Adipose tissue (tissue), 3 donors: ENCODE data around the gene CDK14. TPM values are rescaled to one million over a fixed set of nuclear protein-coding genes. Genes with fewer than 3 reads are reported as not detected.
"Not testable (repeated sequence)": the region's sequence is repeated elsewhere in the genome, so short reads cannot be mapped to it uniquely, and the experiment has no call there.

Source experiments
- H3K27ac ChIP-seq: one replicate; pipeline ENCODE4 v1.5.1; 2013; ENCODE audit warnings: low read depth, low read length
- WGBS, 3 donors: extraction: QIAGEN DNeasy Blood & Tissue Kit; methylation state at CpG; one replicate each; pipeline ENCODE4 v1.1.7; 2013; 5-methylcytosine and 5-hydroxymethylcytosine counted together
- polyA plus RNA-seq, 3 donors: library from polyadenylated mRNA; stranded (reverse); fragments of 200-250 nt; gene quantifications; one replicate each; pipeline ENCODE4 v1.2.3, GENCODE V29; 2013
- donor health status: healthy with polysubstance abuse.
- donor health status: Bipolar disorder and iron deficiency.
- donor health status: healthy.

CDK14 gene
- polyA plus RNA-seq, 3 donors, result 4.5 to 14.7 (median 5.2) TPM

DNA sequence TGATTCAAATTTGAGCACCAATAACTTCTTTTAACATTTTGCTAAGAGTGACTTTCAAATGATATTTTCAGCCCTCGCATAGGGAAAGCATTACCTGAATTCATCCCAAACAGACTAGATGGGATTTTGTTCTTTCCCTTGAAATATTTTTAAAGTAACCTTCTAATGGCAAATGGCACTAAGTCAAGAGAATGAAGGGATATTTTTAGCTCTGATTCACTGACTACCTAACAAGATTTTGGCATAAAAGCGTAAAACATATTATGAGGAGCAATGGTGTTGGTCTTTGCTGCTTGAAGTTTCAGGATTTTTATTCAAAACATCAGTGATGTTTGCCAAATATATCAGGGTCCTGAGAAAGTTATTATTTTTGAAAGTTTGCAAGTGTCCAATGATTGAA lies 290.3 kb downstream of the CDK14 start:
- no peak overlapping the region for H3K27ac ChIP-seq
- WGBS, 3 donors, result 93 to 98% (median 93%) methylated on average over 2 of the region's 2 CpGs

DNA sequence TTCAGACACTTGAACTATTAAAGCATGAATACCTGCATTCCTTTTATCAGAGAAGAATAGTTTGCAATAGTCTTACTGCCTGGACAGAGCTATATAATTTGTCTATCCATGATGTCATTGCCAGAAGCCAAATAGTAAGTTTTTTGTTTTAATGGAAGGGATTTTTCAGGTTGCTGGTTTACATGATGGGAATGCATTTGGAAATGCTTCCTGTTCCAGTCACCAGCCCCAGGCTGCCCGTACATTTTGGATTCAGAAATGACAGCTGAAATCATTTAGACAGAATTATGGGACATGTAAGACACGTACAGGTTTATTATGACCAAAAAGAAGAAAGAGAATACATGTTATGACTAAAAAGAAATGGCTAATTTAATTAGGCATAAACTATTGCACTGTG lies 293.1 kb downstream of the CDK14 start:
- no peak overlapping the region for H3K27ac ChIP-seq
- WGBS, 3 donors, result 79 to 84% (median 83%) methylated on average over 2 of the region's 2 CpGs

DNA sequence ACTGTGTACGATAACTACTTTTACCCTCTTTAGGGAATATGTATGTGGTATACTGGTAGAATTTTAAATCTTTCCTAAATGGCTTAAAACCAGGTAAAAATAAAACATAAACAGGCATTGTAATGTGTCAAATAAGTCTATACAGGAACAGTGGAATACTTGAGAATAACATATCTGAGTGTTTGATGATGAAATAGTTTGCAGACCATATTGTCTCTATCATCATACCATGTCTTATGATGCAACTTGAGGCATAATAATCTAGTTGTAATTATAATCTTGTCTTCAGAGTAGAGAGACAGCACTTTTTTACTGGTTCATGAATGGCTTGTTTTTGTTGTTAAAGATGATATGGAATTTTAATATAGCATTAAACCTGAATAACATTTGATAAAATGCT lies 293.5 kb downstream of the CDK14 start:
- WGBS, 3 donors, result 93 to 95% (median 95%) methylated on average over 1 of the region's 1 CpG
- H3K27ac ChIP-seq, result no peak overlapping the region

DNA sequence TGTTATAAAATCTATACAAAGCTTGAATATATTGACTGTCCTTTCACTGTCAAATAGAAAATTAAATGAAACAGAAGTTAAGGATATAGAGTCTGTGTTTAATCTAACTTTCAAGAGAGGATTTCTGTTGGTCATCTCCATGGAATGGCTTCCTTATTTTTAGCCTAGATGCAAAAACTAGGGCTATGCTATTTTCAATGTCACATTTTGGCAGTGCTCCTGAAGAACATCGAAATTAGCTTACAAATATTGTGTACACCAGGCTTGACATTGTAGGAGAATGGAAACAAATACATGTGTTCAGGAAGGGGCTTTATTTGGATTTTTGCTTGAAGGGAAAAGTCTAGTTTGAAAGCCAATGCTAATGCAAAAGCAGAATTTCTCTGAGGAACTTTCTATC lies 295.4 kb downstream of the CDK14 start:
- 63 to 86% (median 68%) methylated on average over 1 of the region's 1 CpG for WGBS, 3 donors
- no peak overlapping the region for H3K27ac ChIP-seq

DNA sequence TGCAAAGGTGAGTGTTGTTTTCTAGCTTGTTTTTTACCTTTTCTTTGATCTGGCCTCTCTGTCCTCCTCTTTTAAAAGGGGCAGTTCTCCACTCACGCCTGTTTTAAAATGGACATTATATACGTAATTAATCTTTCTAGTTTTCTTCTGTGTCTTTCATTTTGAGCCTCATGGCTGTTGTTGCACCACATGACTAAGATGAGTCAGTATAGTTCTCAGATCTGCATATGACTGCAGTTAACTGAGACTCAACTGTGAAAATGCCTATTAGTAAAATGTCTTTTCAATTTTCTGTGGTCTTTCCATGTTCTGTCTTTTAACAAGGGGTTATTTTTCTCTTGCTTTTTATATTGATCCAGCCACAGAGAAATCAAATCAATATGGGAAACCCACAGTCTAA lies 296.1 kb downstream of the CDK14 start:
- no peak overlapping the region for H3K27ac ChIP-seq
- 92 to 97% (median 95%) methylated on average over 2 of the region's 2 CpGs for WGBS, 3 donors

DNA sequence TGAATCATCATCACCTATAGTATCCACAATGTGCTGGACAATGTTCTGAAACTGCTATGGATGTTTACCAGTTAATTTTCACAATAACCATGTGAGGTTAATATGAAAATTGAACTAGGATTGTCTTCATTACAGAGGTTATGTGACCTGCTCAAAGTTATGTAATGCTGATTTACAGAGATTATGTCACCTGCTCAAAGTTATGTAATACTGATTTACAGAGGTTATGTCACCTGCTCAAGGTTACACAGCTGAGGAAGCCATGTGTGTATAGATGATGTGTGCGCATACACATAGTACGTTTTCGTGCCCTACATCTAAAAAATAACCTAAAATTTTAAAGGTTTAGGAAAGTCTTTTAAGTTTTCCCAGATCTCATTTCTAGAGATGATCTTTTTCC lies 298.0 kb downstream of the CDK14 start:
- no peak overlapping the region for H3K27ac ChIP-seq
- 76 to 93% (median 93%) methylated on average over 3 of the region's 3 CpGs for WGBS, 3 donors

DNA sequence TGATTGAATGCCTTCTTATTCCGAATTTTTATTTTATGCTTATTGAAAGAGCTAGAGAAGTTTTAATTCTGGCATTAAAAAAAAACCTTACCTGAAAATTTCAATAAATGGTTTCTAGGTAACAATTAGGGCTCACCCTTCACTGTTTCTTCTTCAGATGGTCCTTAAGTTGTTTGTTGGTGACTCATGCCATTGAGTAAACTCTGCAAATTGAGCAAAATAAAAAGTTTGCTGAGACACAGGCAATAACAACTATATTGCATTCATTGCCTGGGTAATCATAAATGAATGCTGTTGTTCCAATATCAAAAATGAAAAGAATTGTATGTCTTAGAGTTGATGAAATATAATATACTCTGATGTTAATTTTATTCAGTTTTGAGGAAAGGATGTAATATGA lies 300.3 kb downstream of the CDK14 start:
- 91 to 92% (median 92%) methylated on average over 1 of the region's 1 CpG for WGBS, 3 donors
- no peak overlapping the region for H3K27ac ChIP-seq

DNA sequence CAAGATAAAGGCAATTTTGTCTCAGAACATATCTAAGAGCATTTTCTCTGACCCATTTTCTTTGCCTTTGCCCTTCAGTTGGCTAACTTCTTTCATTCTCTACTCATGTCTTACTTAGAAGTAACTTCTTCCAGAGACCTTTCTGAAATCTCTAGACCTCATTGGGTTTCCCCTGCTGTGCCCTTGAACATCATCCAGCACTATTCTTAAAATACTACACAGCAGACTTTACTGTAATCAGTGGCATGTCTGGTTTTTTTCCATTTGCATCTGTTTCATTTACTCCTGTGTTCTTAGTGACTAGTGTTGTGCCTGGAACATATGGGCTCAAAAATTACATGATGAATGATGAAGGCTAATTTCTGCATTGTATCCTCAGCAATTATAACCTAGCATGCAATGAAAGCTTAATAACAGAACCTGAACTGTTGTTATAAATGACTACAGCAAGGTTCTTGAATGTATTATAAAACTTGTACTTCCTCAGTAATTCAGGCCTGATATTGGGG lies 301.9 kb downstream of the CDK14 start:
- no peak overlapping the region for H3K27ac ChIP-seq

DNA sequence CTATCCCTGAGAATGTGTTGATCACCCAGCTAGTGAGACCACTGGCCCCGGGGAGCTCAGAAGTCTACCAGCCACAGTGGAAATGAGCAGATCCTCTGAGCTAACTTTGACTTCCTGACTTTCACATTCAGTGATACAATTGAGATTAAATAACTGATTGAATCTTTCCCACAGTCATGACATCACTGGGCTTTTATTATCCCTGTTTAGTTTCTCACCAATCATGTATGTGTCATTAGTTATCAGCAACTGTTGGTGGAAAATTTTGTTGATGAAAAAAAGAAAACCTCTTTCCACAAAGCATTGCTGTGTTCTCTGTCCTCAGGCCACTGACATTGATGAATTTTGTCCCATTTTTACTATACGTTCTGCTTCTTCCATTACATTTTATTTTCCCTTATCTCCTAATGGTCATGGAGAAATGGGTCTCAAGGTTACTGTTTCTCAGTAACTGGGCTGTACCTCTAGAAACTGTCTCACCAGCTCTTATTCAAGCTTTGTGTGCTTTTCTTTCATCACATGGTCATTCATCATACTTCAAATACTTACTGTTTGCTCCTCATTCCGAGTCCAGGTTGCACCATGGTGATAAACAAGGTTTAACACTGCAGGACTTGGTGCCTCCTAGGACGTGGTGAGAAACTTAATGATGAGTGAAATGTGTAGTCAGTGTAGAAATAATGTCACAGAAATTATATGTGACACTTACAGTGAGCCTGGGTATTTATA lies 304.7 kb downstream of the CDK14 start:
- H3K27ac ChIP-seq, result no peak overlapping the region
- 53 to 77% (median 71%) methylated on average over 4 of the region's 4 CpGs for WGBS, 3 donors

DNA sequence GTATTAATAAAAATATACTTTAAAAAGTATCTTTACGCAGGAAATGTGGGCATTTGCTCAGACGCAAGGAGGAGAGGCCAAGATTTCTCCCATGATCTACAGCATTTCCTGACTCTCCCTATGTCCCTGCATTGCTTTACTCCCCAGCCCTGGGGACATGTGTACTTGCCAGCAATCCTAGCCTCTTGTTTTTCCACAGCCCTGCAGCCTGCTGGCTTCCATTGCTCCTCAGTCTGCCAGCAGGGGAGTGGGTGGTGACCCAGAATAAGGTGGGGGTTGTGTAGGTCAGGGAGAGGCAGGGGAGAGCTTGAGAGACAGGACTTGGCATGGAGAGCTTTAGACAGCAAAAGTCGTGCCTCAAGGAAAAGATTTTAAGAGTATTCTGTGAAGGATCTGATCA lies 307.7 kb downstream of the CDK14 start:
- no peak overlapping the region for H3K27ac ChIP-seq

DNA sequence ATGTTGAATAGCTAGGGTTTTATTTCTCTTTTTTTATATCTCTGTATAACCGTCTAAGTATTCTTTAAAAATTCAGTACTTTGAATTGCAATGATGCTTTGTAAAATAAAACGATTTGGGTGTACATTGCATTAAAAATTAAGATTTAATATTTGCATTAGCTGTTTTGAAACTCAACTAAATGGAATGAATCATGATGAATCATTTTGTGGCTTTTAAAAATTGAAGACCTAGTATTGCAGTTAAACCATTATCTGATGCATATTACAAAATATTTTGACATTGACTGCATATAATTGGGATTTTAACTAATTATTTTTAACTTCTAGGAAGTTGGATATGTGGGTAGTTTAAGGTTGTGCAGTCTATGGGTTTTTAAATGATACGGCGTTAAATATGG lies 314.0 kb downstream of the CDK14 start:
- 94 to 97% (median 95%) methylated on average over 4 of the region's 4 CpGs for WGBS, 3 donors

More for the DNA sequence above, 307.7 kb downstream of the CDK14 start:
- WGBS, 3 donors, result 77 to 88% (median 80%) methylated on average over 3 of the region's 3 CpGs

DNA sequence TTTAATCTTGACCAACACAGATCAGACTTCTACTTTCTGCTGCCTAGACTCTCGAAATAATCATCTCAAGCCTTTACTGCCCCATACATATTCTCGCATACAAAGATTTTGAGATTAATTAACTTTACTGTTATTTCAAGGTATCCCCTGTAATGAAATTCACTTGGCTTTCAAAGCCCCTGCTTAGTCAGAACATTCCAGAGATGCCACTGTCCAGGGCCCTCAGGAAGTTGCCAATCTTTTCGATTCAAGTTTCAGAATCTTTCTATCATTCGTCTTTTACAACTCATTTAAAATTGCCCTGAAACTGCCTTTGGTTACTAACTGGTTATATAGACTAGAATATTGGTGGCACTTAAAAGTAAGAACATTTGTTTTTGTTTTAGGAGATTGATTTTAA lies 320.2 kb downstream of the CDK14 start:
- 69 to 79% (median 69%) methylated on average over 4 of the region's 4 CpGs for WGBS, 3 donors
- no peak overlapping the region for H3K27ac ChIP-seq

More for the DNA sequence above, 314.0 kb downstream of the CDK14 start:
- no peak overlapping the region for H3K27ac ChIP-seq

DNA sequence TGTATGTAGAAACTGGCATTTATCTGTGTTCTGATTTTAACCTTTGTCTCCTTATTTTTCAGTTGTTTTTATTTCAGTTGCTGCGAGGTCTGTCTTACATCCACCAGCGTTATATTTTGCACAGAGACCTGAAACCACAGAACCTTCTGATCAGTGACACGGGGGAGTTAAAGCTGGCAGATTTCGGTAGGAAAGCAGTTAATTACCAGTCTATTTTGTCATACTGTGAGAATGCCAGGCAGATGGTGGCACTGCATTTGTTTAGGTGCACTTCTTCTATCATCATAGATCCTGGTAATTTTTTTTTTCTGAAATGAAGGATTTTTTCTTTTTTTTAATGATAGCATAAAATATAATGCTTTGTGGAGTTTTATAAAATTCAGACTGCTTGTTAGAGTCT lies 321.4 kb downstream of the CDK14 start:
- H3K27ac ChIP-seq, result no peak overlapping the region
- 90 to 93% (median 91%) methylated on average over 4 of the region's 4 CpGs for WGBS, 3 donors

DNA sequence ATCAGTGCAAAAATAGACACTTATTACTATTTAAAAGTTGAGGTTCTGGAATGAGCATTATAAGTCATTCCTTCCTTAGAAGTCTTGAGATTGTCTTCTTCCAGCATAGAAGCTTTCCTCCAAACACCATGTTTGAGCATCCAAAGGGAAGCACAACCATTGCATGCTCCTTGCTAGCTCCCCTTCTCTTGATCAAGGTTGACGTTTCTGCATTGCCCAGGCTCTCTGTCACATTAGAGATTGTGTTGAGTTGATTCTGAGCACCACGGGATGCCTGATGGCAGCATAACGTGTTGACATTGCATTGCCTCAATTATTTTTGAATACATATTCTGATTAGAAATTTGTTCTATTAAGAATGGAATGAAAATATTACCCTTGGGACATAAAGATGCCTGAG lies 322.2 kb downstream of the CDK14 start:
- 61 to 72% (median 72%) methylated on average over 3 of the region's 3 CpGs for WGBS, 3 donors
- no peak overlapping the region for H3K27ac ChIP-seq

DNA sequence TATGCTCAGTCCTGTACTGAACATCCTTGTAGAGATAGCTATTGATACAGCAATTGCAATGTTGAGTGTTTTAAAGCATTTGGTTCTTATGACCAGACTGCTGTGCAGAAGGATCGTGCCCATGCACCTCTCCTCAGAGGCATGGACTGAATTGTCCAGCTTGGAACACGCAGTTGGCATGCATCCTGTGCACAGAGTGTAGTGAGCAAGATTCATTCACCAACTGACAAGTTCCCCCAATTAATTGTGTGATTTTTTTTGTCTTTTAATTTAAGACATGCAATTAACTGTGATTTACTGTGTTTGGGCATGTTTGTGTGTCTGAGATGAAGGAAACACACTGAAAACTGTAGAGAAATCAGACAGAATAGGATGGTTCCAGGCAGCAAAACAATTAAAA lies 323.7 kb downstream of the CDK14 start:
- H3K27ac ChIP-seq, result no peak overlapping the region
- WGBS, 3 donors, result 63 to 93% (median 72%) methylated on average over 2 of the region's 2 CpGs

DNA sequence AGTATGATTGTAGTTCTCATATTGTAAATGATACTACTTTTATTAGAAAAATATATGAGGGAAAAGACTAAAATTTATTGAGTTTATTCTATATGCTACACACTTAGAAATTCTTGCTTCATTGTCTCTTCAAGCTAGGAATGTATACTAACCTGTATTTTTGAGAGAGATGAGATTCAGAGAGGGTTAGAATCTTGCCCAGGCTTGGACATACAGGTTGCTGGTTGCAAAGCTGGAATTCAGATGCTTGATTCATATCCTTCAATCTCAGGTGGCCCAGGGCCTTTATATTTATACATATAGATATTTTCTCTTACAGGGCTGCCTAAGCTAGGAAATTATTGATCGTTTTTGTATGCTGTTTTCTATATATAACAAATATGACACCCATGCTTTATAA lies 324.2 kb downstream of the CDK14 start:
- no peak overlapping the region for H3K27ac ChIP-seq
- 74 to 88% (median 83%) methylated on average over 1 of the region's 1 CpG for WGBS, 3 donors

DNA sequence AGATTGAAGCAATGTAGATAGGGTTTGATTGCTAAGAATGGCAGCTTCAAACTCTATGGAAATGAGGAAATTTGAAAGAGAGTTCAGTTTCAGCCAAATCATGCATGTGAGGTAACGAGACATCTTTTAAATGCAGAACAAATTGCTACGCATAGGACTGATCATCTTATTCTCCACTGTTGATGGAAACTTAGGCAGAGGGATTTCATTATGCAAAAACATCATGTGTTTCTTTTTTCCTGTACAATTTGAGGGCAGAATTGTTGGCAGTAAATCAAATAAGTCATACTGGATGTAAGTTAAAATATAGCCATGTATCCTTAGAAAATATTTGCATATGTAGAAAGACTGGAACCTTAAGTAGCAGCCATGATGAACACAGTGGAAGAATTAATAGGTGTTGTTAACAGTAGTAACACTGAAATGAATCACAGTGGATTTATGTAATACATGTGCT lies 327.4 kb downstream of the CDK14 start:
- H3K27ac ChIP-seq, result no peak overlapping the region
- WGBS, 3 donors, result 92 to 97% (median 95%) methylated on average over 2 of the region's 2 CpGs

DNA sequence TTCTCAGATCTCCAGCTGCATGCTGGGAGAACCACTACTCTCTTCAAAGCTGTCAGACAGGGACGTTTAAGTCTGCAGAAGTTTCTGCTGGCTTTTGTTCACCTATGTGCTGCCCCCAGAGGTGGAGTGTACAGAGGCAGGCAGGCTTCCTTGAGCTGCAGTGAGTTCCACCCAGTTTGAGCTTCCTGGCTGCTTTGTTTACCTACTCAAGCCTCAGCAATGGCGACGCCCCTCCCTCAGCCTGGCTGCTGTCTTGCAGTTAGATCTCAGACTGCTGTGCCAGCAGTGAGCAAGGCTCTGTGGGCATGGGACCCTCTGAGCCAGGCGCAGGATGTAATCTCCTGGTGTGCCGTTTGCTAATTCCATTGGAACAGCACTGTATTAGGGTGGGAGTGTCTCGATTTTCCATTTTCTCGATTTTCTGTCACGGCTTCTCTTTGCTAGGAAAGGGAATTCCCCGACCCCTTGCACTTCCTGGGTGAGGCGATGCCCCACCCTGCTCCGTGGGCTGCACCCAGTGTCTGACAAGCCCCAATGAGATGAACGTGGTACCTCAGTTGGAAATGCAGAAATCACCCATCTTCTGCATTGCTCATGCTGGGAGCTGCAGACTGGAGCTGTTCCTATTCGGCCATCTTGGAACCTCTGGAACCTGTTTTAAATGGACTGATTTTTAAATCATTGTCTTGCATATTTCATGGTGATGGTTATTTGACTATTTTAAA lies 332.7 kb downstream of the CDK14 start:
- 88 to 91% (median 90%) methylated on average over 13 of the region's 13 CpGs for WGBS, 3 donors
- not testable (repeated sequence) for H3K27ac ChIP-seq

DNA sequence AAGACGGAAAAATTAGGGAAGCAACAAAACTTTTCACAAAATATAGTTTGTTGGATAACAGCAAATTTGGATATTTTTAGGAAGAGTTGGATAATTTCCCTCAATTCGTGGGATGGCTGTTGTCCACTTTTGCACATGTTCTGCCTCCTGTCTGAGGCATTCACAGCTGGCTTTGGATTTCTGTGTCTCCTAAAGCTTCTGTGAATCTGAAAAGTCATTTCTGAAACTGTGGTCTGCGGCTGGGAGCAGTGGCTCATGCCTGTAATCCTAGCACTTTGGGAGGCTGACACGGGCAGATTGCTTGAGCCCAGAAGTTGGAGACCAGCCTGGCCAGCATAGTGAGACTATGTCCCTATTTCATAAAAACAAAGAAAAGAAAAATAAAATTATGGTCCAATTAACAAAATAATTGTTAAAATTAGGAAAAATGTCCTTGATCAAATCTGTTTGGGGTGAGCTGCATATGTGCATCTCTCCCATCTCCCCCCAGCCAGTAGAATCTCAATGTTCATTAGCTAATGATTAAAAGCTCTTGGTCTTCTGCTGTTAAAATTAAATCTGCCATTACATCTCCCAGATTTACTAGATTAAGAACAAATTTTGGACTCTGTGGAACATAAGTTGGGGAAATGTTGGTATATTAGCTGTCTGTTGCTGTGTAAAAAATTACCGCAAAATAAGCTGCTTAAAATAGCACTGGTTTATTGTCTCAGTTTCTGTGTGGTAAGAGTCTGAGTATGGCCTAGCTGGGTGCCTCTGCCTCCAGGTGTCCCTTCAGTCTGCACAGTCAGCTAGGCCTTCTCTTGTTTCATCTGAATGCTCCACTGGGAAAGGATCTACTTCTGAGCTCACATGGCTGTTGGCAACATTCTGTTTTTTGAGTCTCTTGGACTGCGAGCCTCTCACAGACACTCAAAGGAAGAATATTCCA lies 336.1 kb downstream of the CDK14 start:
- WGBS, 3 donors, result 83 to 92% (median 90%) methylated on average over 6 of the region's 6 CpGs
- H3K27ac ChIP-seq, result no peak overlapping the region
